Measurements from ENCODE around the gene CASP9.

The CASP9 gene

GRCh38 chr1:15524021-15524282 is at the start of gene CASP9:
TSS of gene CASP9 (minus strand) at chr1:15524215. CDS start at chr1:15524200, 15 bp downstream.
- no peak for DNase-seq

- no peak for DNase-seq
Observed at GRCh38 chr1:15573477-15573876, 49.5 kb upstream of the CASP9 start.

- no peak for DNase-seq
Observed at GRCh38 chr1:15571266-15571665, 47.3 kb upstream of the CASP9 start.

- no peak for DNase-seq
Observed at GRCh38 chr1:15570861-15571260, 46.8 kb upstream of the CASP9 start.

GRCh38 chr1:15568387-15569073 is 44.5 kb upstream of the CASP9 start:
- no peak for DNase-seq

- DNase-seq: no peak
Observed at GRCh38 chr1:15559189-15559810, 35.3 kb upstream of the CASP9 start.

GRCh38 chr1:15558516-15558915 is 34.5 kb upstream of the CASP9 start:
- no peak for DNase-seq

- no peak for DNase-seq
Observed at GRCh38 chr1:15557594-15557993, 33.6 kb upstream of the CASP9 start.

- no peak for DNase-seq
Observed at GRCh38 chr1:15557008-15557407, 33.0 kb upstream of the CASP9 start.

GRCh38 chr1:15550573-15550972 is 26.6 kb upstream of the CASP9 start:
- DNase-seq: no peak

- no peak for DNase-seq
Observed at GRCh38 chr1:15546641-15547040, 22.6 kb upstream of the CASP9 start.

- no peak for DNase-seq
Observed at GRCh38 chr1:15543589-15544568, 19.9 kb upstream of the CASP9 start.

- DNase-seq: no peak
Observed at GRCh38 chr1:15543251-15543588, 19.2 kb upstream of the CASP9 start.

- no peak for DNase-seq
Observed at GRCh38 chr1:15542388-15543250, 18.6 kb upstream of the CASP9 start.

GRCh38 chr1:15541231-15541792 is 17.3 kb upstream of the CASP9 start:
- no peak for DNase-seq

- no peak for DNase-seq
Observed at GRCh38 chr1:15540186-15540585, 16.2 kb upstream of the CASP9 start.

GRCh38 chr1:15538771-15539170 is 14.8 kb upstream of the CASP9 start:
- DNase-seq: no peak

GRCh38 chr1:15531682-15532081 is 7.7 kb upstream of the CASP9 start:
- no peak for DNase-seq

- no peak for DNase-seq
Observed at GRCh38 chr1:15531003-15531402, 7.0 kb upstream of the CASP9 start.

- DNase-seq: peak; percentile 98
Observed at GRCh38 chr1:15526490-15527339, 2.7 kb upstream of the CASP9 start, which contains the start of gene DNAJC16. TSS of gene DNAJC16 (plus strand) at chr1:15526848. CDS start at chr1:15529106, 2,258 bp downstream.

GRCh38 chr1:15526021-15526489 is 2.0 kb upstream of the CASP9 start:
- no peak for DNase-seq
